ENCODE measurements around the gene JARID2.

The JARID2 gene

DNA sequence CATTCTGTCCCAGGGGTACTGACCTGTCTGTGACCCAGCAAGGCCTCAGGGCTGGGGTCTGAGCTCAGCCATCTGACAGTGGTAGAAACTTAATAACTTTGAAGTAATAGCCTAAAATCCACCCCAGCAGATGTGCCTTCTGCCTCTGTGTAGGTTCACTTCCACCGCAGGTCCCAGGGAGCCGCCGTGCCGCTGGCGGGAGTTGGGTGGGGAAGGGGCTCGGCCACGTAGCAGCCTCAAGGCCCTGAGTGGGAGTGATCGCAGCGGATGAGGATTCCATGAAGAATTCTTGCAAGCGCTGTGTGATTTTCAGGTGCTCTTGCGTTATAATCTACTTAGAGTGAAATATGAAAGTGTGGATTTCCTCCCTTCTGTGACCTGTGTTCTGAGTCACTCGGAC, 253.3 kb downstream of the JARID2 start:
- Histone ChIP-seq H4K20me1 (peaks cover 21 to 99% (median 82%) of the 10 kb centered on the region in 11 experiments; a peak in 20 of 22 replicates), H3K4me1 (peaks cover 6 to 50% (median 36%) of the 10 kb centered on the region in 10 experiments; a peak in 15 of 20 replicates), H3K36me3 (peaks cover 95 to 100% (median 99%) of the 10 kb centered on the region in 11 experiments)

DNA sequence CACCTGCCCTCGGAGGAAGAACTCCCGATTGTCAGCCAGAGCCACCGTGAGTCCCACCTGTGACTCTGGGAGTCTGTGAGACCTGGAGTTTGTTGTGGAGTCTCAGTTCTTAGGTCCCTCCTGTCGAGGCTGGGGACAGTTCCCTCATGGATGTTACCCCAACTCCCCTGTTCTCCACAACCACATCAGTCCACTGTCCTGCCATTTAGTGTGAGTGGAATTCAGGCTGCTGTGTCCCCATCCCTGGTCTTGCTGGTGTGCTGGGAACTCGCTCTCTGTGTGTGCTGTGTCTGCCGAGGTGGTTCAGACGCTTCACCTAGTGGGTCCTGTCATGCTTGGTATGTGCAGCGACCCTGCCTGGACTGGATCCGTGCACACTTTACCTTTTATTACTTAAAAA, 253.7 kb downstream of the JARID2 start:
- no peak overlapping the region for H3K27ac ChIP-seq
- no peak overlapping the region for H3K9ac ChIP-seq
- peaks cover 23 to 99% (median 83%) of the 10 kb centered on the region in 11 experiments; a peak in 20 of 22 replicates for H4K20me1 ChIP-seq
- no peak for TF ChIP-seq Cebpa-rat (IDR thresholded peaks at IDR 0.05)
- H3K4me1 ChIP-seq: peaks cover 6 to 51% (median 39%) of the 10 kb centered on the region in 10 experiments; a peak in 15 of 20 replicates
- H3K36me3 ChIP-seq: peaks cover 95 to 100% (median 99%) of the 10 kb centered on the region in 11 experiments
- H3K4me3 ChIP-seq: no peak overlapping the region
- H3K4me2 ChIP-seq: peak overlapping the region in 1 of 11 experiments; percentile 3; a peak in 1 of 22 replicates
- H3K27me3 ChIP-seq: no peaks in the 10 kb centered on the region
- no peaks in the 10 kb centered on the region for H3K9me3 ChIP-seq (replicated peaks in 1 of 11)

More for the DNA sequence above, 253.3 kb downstream of the JARID2 start:
- H3K4me3 ChIP-seq: no peak overlapping the region
- H3K27ac ChIP-seq: no peak overlapping the region
- H3K9ac ChIP-seq: no peak overlapping the region
- no peak overlapping the region for H3K4me2 ChIP-seq
- no peaks in the 10 kb centered on the region for H3K9me3 ChIP-seq (replicated peaks in 1 of 11)
- no peaks in the 10 kb centered on the region for H3K27me3 ChIP-seq
- TF ChIP-seq Cebpa-rat (IDR thresholded peaks at IDR 0.05): no peak

DNA sequence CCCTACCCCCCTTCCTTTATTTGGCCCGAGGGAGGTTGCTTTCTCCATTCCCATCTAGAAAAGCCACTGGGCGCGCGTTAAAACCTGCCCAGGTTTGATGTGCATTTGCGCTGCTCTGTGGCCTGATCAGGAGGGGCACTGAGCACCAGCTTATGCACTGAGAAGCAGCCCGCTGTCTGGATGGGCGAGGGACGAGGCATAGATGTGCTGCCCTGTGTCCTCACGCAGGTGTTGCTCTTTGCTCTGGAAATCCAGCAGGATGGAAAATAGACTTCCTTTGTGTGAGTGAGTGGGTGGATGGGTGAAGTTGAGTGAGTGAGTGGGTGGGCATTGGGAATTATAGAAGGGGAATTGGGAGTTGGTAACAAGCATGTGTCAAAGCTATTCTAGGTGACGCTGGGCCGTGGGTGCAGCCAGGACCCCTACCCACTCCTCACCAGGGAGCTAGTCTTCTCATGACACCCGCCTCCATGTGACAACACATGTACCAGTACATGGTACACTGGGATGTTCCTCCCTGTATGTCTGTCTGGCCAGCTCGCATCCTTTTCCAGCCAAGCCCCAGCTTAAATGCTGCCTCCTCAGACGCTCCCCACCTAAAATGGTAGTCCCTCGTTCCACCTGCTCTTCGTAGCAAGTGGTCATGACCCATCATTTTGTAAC, 254.3 kb downstream of the JARID2 start:
- no peak for TF ChIP-seq Cebpa-rat (IDR thresholded peaks at IDR 0.05)
- Histone ChIP-seq H3K4me2 (peak overlapping the region in 7 of 11 experiments; percentile 22 to 51 (median 33); a peak in 12 of 22 replicates), H3K4me3 (no peak overlapping the region), H3K27ac (no peak overlapping the region), H3K36me3 (peaks cover 95 to 100% (median 99%) of the 10 kb centered on the region in 11 experiments), H3K4me1 (peaks cover 5 to 51% (median 41%) of the 10 kb centered on the region in 10 experiments; a peak in 15 of 20 replicates), H3K9me3 (replicated peaks in 1 of 11) (no peaks in the 10 kb centered on the region), H4K20me1 (peaks cover 25 to 100% (median 83%) of the 10 kb centered on the region in 11 experiments; a peak in 20 of 22 replicates), H3K9ac (0 out of 22 replicates have a peak overlapping the region, but pooled peaks of 1 of the 11 experiments have one; percentile 33), H3K27me3 (no peaks in the 10 kb centered on the region)

DNA sequence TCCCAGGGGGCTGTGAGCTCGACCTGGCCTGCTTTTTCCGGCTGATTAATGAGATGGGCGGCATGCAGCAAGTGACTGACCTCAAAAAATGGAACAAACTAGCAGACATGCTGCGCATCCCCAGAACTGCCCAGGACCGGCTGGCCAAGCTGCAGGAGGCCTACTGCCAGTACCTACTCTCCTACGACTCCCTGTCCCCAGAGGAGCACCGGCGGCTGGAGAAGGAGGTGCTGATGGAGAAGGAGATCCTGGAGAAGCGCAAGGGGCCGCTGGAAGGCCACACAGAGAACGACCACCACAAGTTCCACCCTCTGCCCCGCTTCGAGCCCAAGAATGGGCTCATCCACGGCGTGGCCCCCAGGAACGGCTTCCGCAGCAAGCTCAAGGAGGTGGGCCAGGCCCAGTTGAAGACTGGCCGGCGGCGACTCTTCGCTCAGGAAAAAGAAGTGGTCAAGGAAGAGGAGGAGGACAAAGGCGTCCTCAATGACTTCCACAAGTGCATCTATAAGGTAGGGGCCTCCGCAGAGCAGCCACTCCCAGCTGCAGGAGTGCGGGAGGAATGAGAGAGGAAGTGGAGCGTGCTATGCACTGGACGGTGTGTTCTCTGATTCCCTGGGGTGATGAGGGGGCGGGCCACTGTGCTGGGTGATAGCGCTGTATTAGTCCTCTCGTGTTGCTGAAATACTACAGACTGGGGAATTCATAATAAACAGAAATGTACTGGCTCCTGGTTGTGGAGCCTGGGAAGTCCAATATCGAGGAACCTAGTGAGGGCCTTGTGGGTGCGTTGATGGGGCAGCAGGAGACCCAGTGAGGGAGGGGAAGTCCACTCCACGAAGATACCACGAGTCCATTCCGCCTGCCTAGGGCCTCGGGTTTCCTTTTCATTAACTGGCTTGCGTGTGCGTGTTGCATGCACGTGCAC, 255.3 kb downstream of the JARID2 start:
- Histone ChIP-seq H3K36me3 (peaks cover 95 to 100% (median 99%) of the 10 kb centered on the region in 11 experiments), H3K27ac (no peak overlapping the region), H3K9ac (no peak overlapping the region), H3K4me1 (peaks cover 0 to 51% (median 41%) of the 10 kb centered on the region in 10 experiments; a peak in 15 of 20 replicates), H3K4me3 (no peak overlapping the region), H3K27me3 (no peaks in the 10 kb centered on the region), H3K9me3 (replicated peaks in 1 of 11) (no peaks in the 10 kb centered on the region), H4K20me1 (peaks cover 22 to 100% (median 84%) of the 10 kb centered on the region in 11 experiments; a peak in 20 of 22 replicates), H3K4me2 (peak overlapping the region in 8 of 11 experiments; percentile 19 to 51 (median 32); a peak in 15 of 22 replicates)
- TF ChIP-seq Cebpa-rat (IDR thresholded peaks at IDR 0.05): no peak

DNA sequence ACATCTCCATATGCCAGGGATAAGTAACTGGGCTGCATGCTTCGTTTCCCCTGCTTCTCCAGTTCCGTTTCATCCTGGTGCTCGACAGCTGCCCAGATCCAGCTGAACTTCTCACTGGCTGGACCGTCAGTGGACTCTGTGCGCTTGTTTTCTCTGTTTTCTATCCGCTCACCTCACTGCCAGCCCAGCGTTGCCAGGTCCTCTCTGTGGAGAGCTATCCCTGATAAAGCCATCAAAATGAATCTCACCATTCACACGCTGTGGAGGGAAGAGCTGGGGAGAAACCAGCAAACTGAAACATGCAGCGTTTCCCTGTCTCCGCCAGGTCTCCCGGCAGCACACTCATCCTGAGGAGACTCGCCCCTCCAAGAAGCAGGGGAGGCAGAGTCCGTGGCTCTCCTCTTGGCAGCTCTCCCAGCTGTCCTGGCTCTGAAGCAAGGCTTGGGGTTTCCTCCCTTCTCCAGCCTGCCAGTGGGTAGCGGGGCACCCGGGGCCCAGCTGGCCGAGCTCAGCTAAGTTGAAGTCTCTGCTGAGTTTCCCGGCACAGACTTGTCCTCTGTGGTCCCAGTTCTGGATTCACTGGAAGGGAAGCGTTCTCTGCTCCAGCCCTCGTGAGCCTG, 256.1 kb downstream of the JARID2 start:
- H3K36me3 ChIP-seq: peaks cover 95 to 100% (median 99%) of the 10 kb centered on the region in 11 experiments
- H4K20me1 ChIP-seq: peaks cover 30 to 100% (median 90%) of the 10 kb centered on the region in 11 experiments; a peak in 21 of 22 replicates
- no peaks in the 10 kb centered on the region for H3K27me3 ChIP-seq
- H3K4me1 ChIP-seq: peaks cover 0 to 51% (median 41%) of the 10 kb centered on the region in 10 experiments; a peak in 15 of 20 replicates
- no peak overlapping the region for H3K27ac ChIP-seq
- no peak overlapping the region for H3K4me3 ChIP-seq
- peak overlapping the region in 6 of 11 experiments; percentile 22 to 51 (median 34); a peak in 4 of 22 replicates for H3K4me2 ChIP-seq
- H3K9me3 ChIP-seq (replicated peaks in 1 of 11): no peaks in the 10 kb centered on the region
- TF ChIP-seq Cebpa-rat (IDR thresholded peaks at IDR 0.05): no peak
- H3K9ac ChIP-seq: peak overlapping the region in 2 of 11 experiments; percentile 4 to 12; a peak in 1 of 22 replicates

DNA sequence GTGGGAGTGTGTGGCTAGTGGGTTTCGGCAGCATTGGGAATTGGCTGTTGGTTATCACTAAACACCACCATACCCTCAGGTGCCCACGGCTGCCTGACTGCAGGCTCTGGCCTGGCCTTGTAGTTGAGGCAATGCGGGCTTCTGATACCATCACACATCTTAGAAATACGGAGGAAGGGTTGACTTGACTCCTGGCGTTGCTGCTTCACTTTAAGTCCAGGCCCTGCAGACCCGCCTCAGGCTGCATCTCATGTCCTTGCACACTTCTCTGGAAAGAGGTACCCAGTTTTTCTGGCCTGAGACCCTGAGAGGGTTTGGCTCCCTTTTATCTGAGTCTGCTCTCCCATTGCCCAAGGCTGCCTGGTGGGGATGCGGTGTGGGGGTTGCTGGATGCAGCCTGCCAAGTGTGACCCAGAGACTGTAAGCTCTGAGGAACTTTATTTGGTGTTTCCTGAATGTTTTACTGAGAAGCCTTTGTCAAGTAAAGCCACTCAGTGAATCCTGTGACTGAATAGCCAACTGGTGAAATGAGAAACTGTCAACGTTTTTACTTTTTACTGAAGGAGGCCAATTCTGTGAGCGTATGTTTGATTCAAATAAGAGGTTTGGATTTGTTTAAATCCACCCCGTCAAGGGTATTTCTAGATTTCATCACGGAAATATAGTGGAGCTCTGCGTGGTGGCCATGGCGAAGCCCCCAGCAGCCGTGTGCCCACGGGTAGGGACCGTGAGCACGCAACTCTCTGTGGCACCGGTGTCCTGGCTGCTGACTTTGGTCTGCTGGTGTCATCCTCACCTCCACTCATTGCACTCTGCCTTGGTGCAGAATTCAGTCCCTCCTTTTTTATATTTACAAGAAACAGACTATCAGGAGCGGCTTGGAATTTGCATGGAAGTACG, 256.8 kb downstream of the JARID2 start:
- H3K27ac ChIP-seq: no peak overlapping the region
- H3K4me2 ChIP-seq: 0 out of 22 replicates have a peak overlapping the region, but pooled peaks of 1 of the 11 experiments have one; percentile 26
- peaks cover 37 to 100% (median 96%) of the 10 kb centered on the region in 11 experiments; a peak in 21 of 22 replicates for H4K20me1 ChIP-seq
- peaks cover 96 to 100% (median 100%) of the 10 kb centered on the region in 11 experiments for H3K36me3 ChIP-seq
- H3K4me3 ChIP-seq: no peak overlapping the region
- peak overlapping the region in 2 of 11 experiments; percentile 4 to 12; a peak in 1 of 22 replicates for H3K9ac ChIP-seq
- H3K9me3 ChIP-seq (replicated peaks in 1 of 11): no peaks in the 10 kb centered on the region
- peaks cover 0 to 51% (median 41%) of the 10 kb centered on the region in 10 experiments; a peak in 15 of 20 replicates for H3K4me1 ChIP-seq
- no peaks in the 10 kb centered on the region for H3K27me3 ChIP-seq
- TF ChIP-seq Cebpa-rat (IDR thresholded peaks at IDR 0.05): no peak

DNA sequence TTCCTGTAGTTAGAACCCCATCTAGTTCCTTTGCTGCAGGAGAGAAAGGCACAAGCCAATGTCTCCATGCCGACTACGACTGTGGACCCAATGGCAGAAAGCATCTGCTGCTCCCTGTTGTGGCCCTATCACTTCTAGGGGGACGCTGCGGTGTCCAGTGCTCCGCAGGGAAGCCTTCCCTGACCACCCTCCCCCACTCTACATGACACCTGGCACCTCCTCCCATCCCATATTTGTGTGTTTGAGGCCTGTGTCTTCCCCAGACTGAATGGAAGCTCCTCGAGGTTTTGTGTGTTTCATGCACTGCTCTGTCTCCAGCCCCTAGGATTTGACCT, 257.4 kb downstream of the JARID2 start:
- no peak for TF ChIP-seq Cebpa-rat (IDR thresholded peaks at IDR 0.05)
- no peaks in the 10 kb centered on the region for H3K27me3 ChIP-seq
- H3K4me2 ChIP-seq: no peak overlapping the region
- H4K20me1 ChIP-seq: peaks cover 37 to 100% (median 90%) of the 10 kb centered on the region in 11 experiments; a peak in 21 of 22 replicates
- H3K9ac ChIP-seq: no peak overlapping the region
- H3K27ac ChIP-seq: no peak overlapping the region
- H3K36me3 ChIP-seq: peaks cover 98 to 100% (median 100%) of the 10 kb centered on the region in 11 experiments
- peaks cover 0 to 50% (median 41%) of the 10 kb centered on the region in 10 experiments; a peak in 15 of 20 replicates for H3K4me1 ChIP-seq
- no peak overlapping the region for H3K4me3 ChIP-seq
- no peaks in the 10 kb centered on the region for H3K9me3 ChIP-seq (replicated peaks in 1 of 11)

Measured in BLaER1 treated with 17β-estradiol and CSF1 and Interleukin-3, amounts not matched to agents 10 nM and 100 nM (cell line).